Measurements from ENCODE around the gene KAT6B. TPM values are rescaled to one million over a fixed set of nuclear protein-coding genes. Genes with fewer than 3 reads are reported as not detected.

Gene KAT6B
- total RNA-seq, 5 donors from 2014 or later (not counting 1 experiment from before 2014, with no cell fraction given) = 46.2 to 94.4 (median 52.4) TPM

- H3K9me3 ChIP-seq = no peaks in the 10 kb centered on the region
- POLR2A ChIA-PET = no interaction called here
- no peaks in the 10 kb centered on the region for H3K27me3 ChIP-seq (replicated peaks in 1 of 2; ENCODE audit: control insufficient read depth in 2 of 2, extremely low read depth in 1 of 2, insufficient read depth in 2 of 2, low read length in 1 of 2)
- no peaks in the 10 kb centered on the region for H3K4me1 ChIP-seq (ENCODE audit: control insufficient read depth in 1 of 2, extremely low read depth in 1 of 2, insufficient read depth in 2 of 2, low read length in 2 of 2)
- no peaks in the 10 kb centered on the region for H3K36me3 ChIP-seq (ENCODE audit: control insufficient read depth in 2 of 2, extremely low read depth in 1 of 2, insufficient read depth in 1 of 2, low read length in 1 of 2)
- Mint-ChIP-seq H3K4me1 (no peaks in the 10 kb centered on the region), H3K27me3 (no peaks in the 10 kb centered on the region), H3K4me3 (no peak overlapping the region), H3K36me3 (peaks cover 5% of the 10 kb centered on the region), H3K27ac (no peak overlapping the region), H3K9me3 (peaks cover 7 to 9% (median 8%) of the 10 kb centered on the region in 3 donors)
- no peak for DNase-seq
- H3K27ac ChIP-seq (ENCODE audit: low read length) = no peak overlapping the region
- WGBS (ENCODE audit: insufficient coverage) = 95% methylated on average over 4 of the region's 5 CpGs
- no peak for ATAC-seq (replicated peaks in 1 of 4)
- no peak overlapping the region for H3K4me3 ChIP-seq (ENCODE audit: control insufficient read depth in 1 of 2, extremely low read depth in 1 of 2, low read length in 1 of 2)
- CTCF ChIA-PET = no interaction called here
These were observed 255.0 kb downstream of the KAT6B start for GRCh38 chr10:75081379-75081778.

Data from T-cell (primary cell).